Panc1 (cell line): ENCODE results near the gene ZNF35. TPM values are rescaled to one million over a fixed set of nuclear protein-coding genes. Genes with fewer than 3 reads are reported as not detected.
"Not testable (repeated sequence)": the region's sequence is repeated elsewhere in the genome, so short reads cannot be mapped to it uniquely, and the experiment has no call there.

Source experiments
- ATAC-seq: fragments of 200-7000 bp; cut with Tn5 transposase; 2 replicates; pipeline ENCODE4 v1.9.1; 2020; ENCODE audit warnings: mild to moderate bottlenecking, moderate library complexity
- BruUV-seq: library from RNA; stranded (reverse); fragments of 400-500 nt; replicated peaks from 2 replicates; lab custom pipeline; 2021; lab: Mats Ljungman, UMichigan
- CTCF ChIA-PET: fragments of 300-600 bp; sonication (Branson Sonifier 250); formaldehyde crosslinking; loops from one replicate; lab custom pipeline; 2022; ENCODE audit warnings: antibody characterized with exemption; lab: Charles Lee
- POLR2A ChIA-PET: fragments of 300-600 bp; sonication (Branson Sonifier 250); formaldehyde crosslinking; loops from one replicate; lab custom pipeline; 2022; ENCODE audit warnings: antibody characterized with exemption; lab: Charles Lee
- DNase-seq: peaks from one replicate; pipeline ENCODE4 v3.0.0-alpha.2; 2010; ENCODE audit warnings: low read depth, low spot score
- H3K27ac ChIP-seq: 2 replicates; pipeline ENCODE4 v1.5.1; 2011; ENCODE audit warnings: mild to moderate bottlenecking, low read length, inconsistent platforms
- H3K27me3 ChIP-seq: fragments of 200-500 bp; sonication (Bioruptor generic); 2 replicates; pipeline ENCODE4 v1.6.0; 2014; ENCODE audit warnings: low read length, inconsistent platforms; ENCODE audit not compliant: control insufficient read depth, insufficient read depth
- H3K36me3 ChIP-seq: fragments of 200-500 bp; sonication (Bioruptor generic); 2 replicates; pipeline ENCODE4 v1.5.1; 2014; ENCODE audit warnings: inconsistent platforms, mild to moderate bottlenecking, low read length, moderate library complexity; ENCODE audit not compliant: control insufficient read depth, insufficient read depth
- H3K4me1 ChIP-seq: 2 replicates; pipeline ENCODE4 v1.5.1; 2011; ENCODE audit warnings: inconsistent platforms, mild to moderate bottlenecking, low read length, moderate library complexity; ENCODE audit not compliant: control insufficient read depth, insufficient read depth
- H3K4me3 ChIP-seq, 2 experiments: 2 replicates each; pipeline ENCODE4 v1.5.1; 2011 to 2012; ENCODE audit warnings: low read depth in 2 of 2, low read length in 2 of 2, mild to moderate bottlenecking in 2 of 2, inconsistent platforms in 1 of 2, moderate library complexity in 1 of 2
- H3K9me3 ChIP-seq: fragments of 200-500 bp; sonication (Bioruptor generic); 2 replicates; pipeline ENCODE4 v1.5.1; 2014; ENCODE audit warnings: low read depth, mild to moderate bottlenecking, inconsistent platforms, low read length, moderate library complexity; ENCODE audit not compliant: control insufficient read depth, insufficient read depth
- POLR2AphosphoS5 ChIP-seq: IDR thresholded peaks from 2 replicates; pipeline ENCODE4 v1.6.1; 2012; ENCODE audit warnings: mild to moderate bottlenecking, low read depth, low read length, moderate library complexity
- SIN3A ChIP-seq: IDR thresholded peaks from 2 replicates; pipeline ENCODE4 v1.6.1; 2012; ENCODE audit warnings: low read depth, mild to moderate bottlenecking, low read length, moderate library complexity, borderline replicate concordance; ENCODE audit not compliant: insufficient read depth
- TCF7L2 ChIP-seq: IDR thresholded peaks from 2 replicates; pipeline ENCODE4 v1.6.1; 2011; ENCODE audit warnings: mild to moderate bottlenecking, low read depth, low read length, inconsistent platforms
- in situ Hi-C: cut with HindIII; loops from 2 replicates; pipeline ENCODE4 v1.10.0; 2016; ENCODE audit warnings: low sequenced_read_pairs, low pct_unique_long_range_greater_than_20kb
- intact Hi-C: fragments of 100-400 bp; cut with micrococcal nuclease; formaldehyde crosslinking; loops from one replicate; pipeline ENCODE4 v1.10.0; 2022; ENCODE audit not compliant: unreplicated experiment
- total RNA-seq: library from RNA; stranded (reverse); gene quantifications from one replicate; pipeline ENCODE4 v1.2.1, GENCODE V29; 2021; ENCODE audit not compliant: unreplicated experiment
- TF ChIP-seq, protein P1 (sequence below), 2 experiments: IDR thresholded peaks; 2 replicates each; pipeline ENCODE4 v1.6.1; 2011 to 2012; ENCODE audit warnings: low read depth in 2 of 2, control low read depth in 1 of 2, low read length in 1 of 2, mild to moderate bottlenecking in 1 of 2, moderate library complexity in 1 of 2; ENCODE audit not compliant: insufficient read depth in 1 of 2
- TF ChIP-seq, protein P2 (sequence below): fragments of 450-650 bp; IDR thresholded peaks from 2 replicates; pipeline ENCODE4 v1.5.1; 2017; ENCODE audit warnings: mild to moderate bottlenecking

Gene ZNF35
- total RNA-seq, 1 experiment from 2014 or later: 9.3 TPM

DNA sequence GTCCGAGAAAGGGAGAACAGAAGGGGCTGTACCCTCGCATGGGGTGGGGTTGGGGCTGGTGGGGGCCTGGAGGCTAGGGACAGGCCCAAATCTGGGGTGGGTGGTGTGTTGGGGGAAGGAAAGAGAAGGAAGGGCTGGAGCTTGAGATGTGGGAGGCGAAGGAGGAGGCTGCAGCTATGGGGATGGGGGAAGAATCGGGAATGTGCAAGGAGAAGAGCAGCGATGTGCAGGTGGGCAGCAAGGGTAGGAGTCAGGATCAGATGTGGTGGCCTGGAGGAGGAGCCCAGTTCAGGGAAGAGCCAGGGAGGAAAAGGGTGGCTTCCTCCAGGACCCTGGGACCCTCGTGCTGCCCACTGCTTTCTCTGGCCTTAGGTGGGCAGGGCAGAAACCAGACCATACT, 21.2 kb downstream of the ZNF35 start:
- TF ChIP-seq POLR2AphosphoS5 (no peak), SIN3A (no peak), TCF7L2 (no peak)
- TF ChIP-seq, protein P1, sequence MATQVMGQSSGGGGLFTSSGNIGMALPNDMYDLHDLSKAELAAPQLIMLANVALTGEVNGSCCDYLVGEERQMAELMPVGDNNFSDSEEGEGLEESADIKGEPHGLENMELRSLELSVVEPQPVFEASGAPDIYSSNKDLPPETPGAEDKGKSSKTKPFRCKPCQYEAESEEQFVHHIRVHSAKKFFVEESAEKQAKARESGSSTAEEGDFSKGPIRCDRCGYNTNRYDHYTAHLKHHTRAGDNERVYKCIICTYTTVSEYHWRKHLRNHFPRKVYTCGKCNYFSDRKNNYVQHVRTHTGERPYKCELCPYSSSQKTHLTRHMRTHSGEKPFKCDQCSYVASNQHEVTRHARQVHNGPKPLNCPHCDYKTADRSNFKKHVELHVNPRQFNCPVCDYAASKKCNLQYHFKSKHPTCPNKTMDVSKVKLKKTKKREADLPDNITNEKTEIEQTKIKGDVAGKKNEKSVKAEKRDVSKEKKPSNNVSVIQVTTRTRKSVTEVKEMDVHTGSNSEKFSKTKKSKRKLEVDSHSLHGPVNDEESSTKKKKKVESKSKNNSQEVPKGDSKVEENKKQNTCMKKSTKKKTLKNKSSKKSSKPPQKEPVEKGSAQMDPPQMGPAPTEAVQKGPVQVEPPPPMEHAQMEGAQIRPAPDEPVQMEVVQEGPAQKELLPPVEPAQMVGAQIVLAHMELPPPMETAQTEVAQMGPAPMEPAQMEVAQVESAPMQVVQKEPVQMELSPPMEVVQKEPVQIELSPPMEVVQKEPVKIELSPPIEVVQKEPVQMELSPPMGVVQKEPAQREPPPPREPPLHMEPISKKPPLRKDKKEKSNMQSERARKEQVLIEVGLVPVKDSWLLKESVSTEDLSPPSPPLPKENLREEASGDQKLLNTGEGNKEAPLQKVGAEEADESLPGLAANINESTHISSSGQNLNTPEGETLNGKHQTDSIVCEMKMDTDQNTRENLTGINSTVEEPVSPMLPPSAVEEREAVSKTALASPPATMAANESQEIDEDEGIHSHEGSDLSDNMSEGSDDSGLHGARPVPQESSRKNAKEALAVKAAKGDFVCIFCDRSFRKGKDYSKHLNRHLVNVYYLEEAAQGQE (IDR thresholded peaks at IDR 0.05; ENCODE audit: insufficient read depth in 1 of 2, low read depth in 2 of 2, low read length in 1 of 2): no peak
- TF ChIP-seq, protein P2, sequence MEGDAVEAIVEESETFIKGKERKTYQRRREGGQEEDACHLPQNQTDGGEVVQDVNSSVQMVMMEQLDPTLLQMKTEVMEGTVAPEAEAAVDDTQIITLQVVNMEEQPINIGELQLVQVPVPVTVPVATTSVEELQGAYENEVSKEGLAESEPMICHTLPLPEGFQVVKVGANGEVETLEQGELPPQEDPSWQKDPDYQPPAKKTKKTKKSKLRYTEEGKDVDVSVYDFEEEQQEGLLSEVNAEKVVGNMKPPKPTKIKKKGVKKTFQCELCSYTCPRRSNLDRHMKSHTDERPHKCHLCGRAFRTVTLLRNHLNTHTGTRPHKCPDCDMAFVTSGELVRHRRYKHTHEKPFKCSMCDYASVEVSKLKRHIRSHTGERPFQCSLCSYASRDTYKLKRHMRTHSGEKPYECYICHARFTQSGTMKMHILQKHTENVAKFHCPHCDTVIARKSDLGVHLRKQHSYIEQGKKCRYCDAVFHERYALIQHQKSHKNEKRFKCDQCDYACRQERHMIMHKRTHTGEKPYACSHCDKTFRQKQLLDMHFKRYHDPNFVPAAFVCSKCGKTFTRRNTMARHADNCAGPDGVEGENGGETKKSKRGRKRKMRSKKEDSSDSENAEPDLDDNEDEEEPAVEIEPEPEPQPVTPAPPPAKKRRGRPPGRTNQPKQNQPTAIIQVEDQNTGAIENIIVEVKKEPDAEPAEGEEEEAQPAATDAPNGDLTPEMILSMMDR: no peak
- ATAC-seq (no peak), DNase-seq (no peak)
- in situ Hi-C loops (no loop called here), intact Hi-C loops (no loop called here)
- BruUV-seq: no TSS peak
- no peak overlapping the region for H3K4me3 ChIP-seq
- no peaks in the 10 kb centered on the region for H3K36me3 ChIP-seq
- POLR2A ChIA-PET: no interaction called here
- CTCF ChIA-PET: no interaction called here
- no peaks in the 10 kb centered on the region for H3K9me3 ChIP-seq
- H3K4me1 ChIP-seq: no peaks in the 10 kb centered on the region
- no peak overlapping the region for H3K27ac ChIP-seq
- no peaks in the 10 kb centered on the region for H3K27me3 ChIP-seq

DNA sequence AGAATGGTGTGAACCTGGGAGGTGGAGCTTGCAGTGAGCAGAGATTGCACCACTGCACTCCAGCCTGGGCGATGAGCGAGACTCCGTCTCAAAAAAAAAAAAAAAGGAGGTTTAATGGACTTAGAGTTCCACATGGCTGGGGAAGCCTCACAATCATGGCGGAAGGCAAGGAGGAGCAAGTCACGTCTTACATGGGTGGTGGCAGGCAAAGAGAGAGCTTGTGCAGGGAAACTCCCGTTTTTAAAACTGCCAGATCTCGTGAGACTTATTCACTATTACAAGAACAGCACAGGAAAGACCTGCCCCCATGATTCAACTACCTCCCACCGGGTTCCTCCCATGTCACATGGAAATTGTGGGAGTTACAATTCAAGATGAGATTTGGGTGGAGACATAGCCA, 24.9 kb downstream of the ZNF35 start:
- POLR2A ChIA-PET: not testable (repeated sequence)

DNA sequence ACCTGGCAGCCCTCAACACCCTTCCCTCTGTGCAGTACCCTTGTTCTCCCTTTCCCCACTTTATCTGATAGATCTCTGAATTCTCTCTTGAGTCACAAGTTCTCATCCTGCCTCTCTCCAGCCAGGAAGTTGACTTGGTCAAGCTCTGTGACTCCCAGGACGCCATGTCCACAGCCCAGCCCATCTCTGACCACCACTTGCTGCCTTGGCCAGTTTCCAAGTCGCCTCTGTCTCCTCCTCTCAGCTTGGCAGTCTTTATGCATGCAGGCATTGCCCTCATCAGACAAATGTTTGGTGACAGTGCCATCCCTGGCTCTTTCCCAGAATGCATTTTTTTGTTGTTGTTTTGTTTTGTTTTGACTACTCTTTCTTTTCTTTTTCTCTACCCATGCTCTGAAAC, 25.7 kb downstream of the ZNF35 start:
- no TSS peak for BruUV-seq
- intact Hi-C loops (no loop called here), in situ Hi-C loops (no loop called here)
- Histone ChIP-seq H3K36me3 (no peaks in the 10 kb centered on the region), H3K4me1 (no peaks in the 10 kb centered on the region), H3K9me3 (no peaks in the 10 kb centered on the region), H3K27ac (no peak overlapping the region), H3K27me3 (no peaks in the 10 kb centered on the region), H3K4me3 (no peak overlapping the region)
- ATAC-seq (no peak), DNase-seq (no peak)
- TF ChIP-seq TCF7L2: no peak
- ChIA-PET POLR2A (no interaction called here), CTCF (no interaction called here)

More for the DNA sequence above, 24.9 kb downstream of the ZNF35 start:
- H3K9me3 ChIP-seq, H3K36me3 ChIP-seq, H3K27ac ChIP-seq, ATAC-seq, intact Hi-C loops, H3K4me1 ChIP-seq, BruUV-seq, H3K4me3 ChIP-seq, H3K27me3 ChIP-seq, in situ Hi-C loops, DNase-seq, CTCF ChIA-PET: not testable (repeated sequence)
